ENCODE data around the gene COL8A1.

The COL8A1 gene

GRCh38 chr3:99776516-99777209, 138.3 kb downstream of the COL8A1 start:
- DNase-seq = no peak
- H3K4me1 ChIP-seq (ENCODE audit: control insufficient read depth, insufficient read depth, low read length, poor library complexity, severe bottlenecking) = no peaks in the 10 kb centered on the region
- no peak overlapping the region for H3K27ac ChIP-seq (ENCODE audit: insufficient read depth, low read length, poor library complexity, severe bottlenecking)
- no peaks in the 10 kb centered on the region for H3K27me3 ChIP-seq (replicated peaks; ENCODE audit: control insufficient read depth, insufficient read depth, low read length, poor library complexity, severe bottlenecking)
- no peaks in the 10 kb centered on the region for H3K9me3 ChIP-seq (ENCODE audit: control insufficient read depth, low read length)
- H3K4me3 ChIP-seq (ENCODE audit: insufficient read depth, low read depth, low read length, poor library complexity, severe bottlenecking) = no peak overlapping the region
- no peaks in the 10 kb centered on the region for H3K36me3 ChIP-seq (ENCODE audit: control insufficient read depth, insufficient read depth, low read length)

DNA sequence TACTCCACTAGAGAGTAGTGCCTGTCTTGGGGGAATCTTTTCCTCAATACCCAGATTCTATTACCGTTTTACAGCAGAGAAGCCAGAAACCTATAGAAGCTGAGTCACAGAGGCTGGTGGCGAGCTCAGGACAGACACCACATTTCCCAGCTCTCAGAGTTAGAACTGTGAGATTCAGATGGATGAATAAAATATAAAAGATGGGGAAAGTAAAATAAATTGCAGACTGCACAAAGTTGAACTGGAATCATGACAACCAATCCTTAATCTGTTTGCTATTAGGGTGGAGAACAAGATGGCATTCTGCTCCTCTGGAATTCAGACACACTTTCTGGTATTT, 138.8 kb downstream of the COL8A1 start:
- Histone ChIP-seq H3K36me3 (ENCODE audit: control insufficient read depth, insufficient read depth, low read length) (no peaks in the 10 kb centered on the region), H3K27ac (ENCODE audit: insufficient read depth, low read length, poor library complexity, severe bottlenecking) (no peak overlapping the region), H3K27me3 (replicated peaks; ENCODE audit: control insufficient read depth, insufficient read depth, low read length, poor library complexity, severe bottlenecking) (no peaks in the 10 kb centered on the region), H3K4me1 (ENCODE audit: control insufficient read depth, insufficient read depth, low read length, poor library complexity, severe bottlenecking) (no peaks in the 10 kb centered on the region), H3K9me3 (ENCODE audit: control insufficient read depth, low read length) (no peaks in the 10 kb centered on the region), H3K4me3 (ENCODE audit: insufficient read depth, low read depth, low read length, poor library complexity, severe bottlenecking) (no peak overlapping the region)
- DNase-seq = no peak

GRCh38 chr3:99777708-99778107, 139.3 kb downstream of the COL8A1 start:
- H3K4me3 ChIP-seq (ENCODE audit: insufficient read depth, low read depth, low read length, poor library complexity, severe bottlenecking) = no peak overlapping the region
- H3K27me3 ChIP-seq (replicated peaks; ENCODE audit: control insufficient read depth, insufficient read depth, low read length, poor library complexity, severe bottlenecking) = no peaks in the 10 kb centered on the region
- H3K36me3 ChIP-seq (ENCODE audit: control insufficient read depth, insufficient read depth, low read length) = no peaks in the 10 kb centered on the region
- H3K4me1 ChIP-seq (ENCODE audit: control insufficient read depth, insufficient read depth, low read length, poor library complexity, severe bottlenecking) = no peaks in the 10 kb centered on the region
- H3K27ac ChIP-seq (ENCODE audit: insufficient read depth, low read length, poor library complexity, severe bottlenecking) = no peak overlapping the region
- H3K9me3 ChIP-seq (ENCODE audit: control insufficient read depth, low read length) = no peaks in the 10 kb centered on the region
- DNase-seq = no peak

GRCh38 chr3:99780749-99781148, 142.4 kb downstream of the COL8A1 start:
- no peak overlapping the region for H3K4me3 ChIP-seq (ENCODE audit: insufficient read depth, low read depth, low read length, poor library complexity, severe bottlenecking)
- H3K36me3 ChIP-seq (ENCODE audit: control insufficient read depth, insufficient read depth, low read length) = no peaks in the 10 kb centered on the region
- no peak overlapping the region for H3K27ac ChIP-seq (ENCODE audit: insufficient read depth, low read length, poor library complexity, severe bottlenecking)
- H3K4me1 ChIP-seq (ENCODE audit: control insufficient read depth, insufficient read depth, low read length, poor library complexity, severe bottlenecking) = no peaks in the 10 kb centered on the region
- no peaks in the 10 kb centered on the region for H3K27me3 ChIP-seq (replicated peaks; ENCODE audit: control insufficient read depth, insufficient read depth, low read length, poor library complexity, severe bottlenecking)
- no peaks in the 10 kb centered on the region for H3K9me3 ChIP-seq (ENCODE audit: control insufficient read depth, low read length)
- DNase-seq = no peak

GRCh38 chr3:99781761-99782160, 143.4 kb downstream of the COL8A1 start:
- no peak overlapping the region for H3K4me3 ChIP-seq (ENCODE audit: insufficient read depth, low read depth, low read length, poor library complexity, severe bottlenecking)
- H3K36me3 ChIP-seq (ENCODE audit: control insufficient read depth, insufficient read depth, low read length) = no peaks in the 10 kb centered on the region
- H3K4me1 ChIP-seq (ENCODE audit: control insufficient read depth, insufficient read depth, low read length, poor library complexity, severe bottlenecking) = no peaks in the 10 kb centered on the region
- no peaks in the 10 kb centered on the region for H3K27me3 ChIP-seq (replicated peaks; ENCODE audit: control insufficient read depth, insufficient read depth, low read length, poor library complexity, severe bottlenecking)
- DNase-seq = no peak
- H3K27ac ChIP-seq (ENCODE audit: insufficient read depth, low read length, poor library complexity, severe bottlenecking) = no peak overlapping the region
- H3K9me3 ChIP-seq (ENCODE audit: control insufficient read depth, low read length) = no peaks in the 10 kb centered on the region

GRCh38 chr3:99783011-99783573, 144.7 kb downstream of the COL8A1 start:
- Histone ChIP-seq H3K27ac (ENCODE audit: insufficient read depth, low read length, poor library complexity, severe bottlenecking) (no peak overlapping the region), H3K27me3 (replicated peaks; ENCODE audit: control insufficient read depth, insufficient read depth, low read length, poor library complexity, severe bottlenecking) (no peaks in the 10 kb centered on the region), H3K9me3 (ENCODE audit: control insufficient read depth, low read length) (no peaks in the 10 kb centered on the region), H3K36me3 (ENCODE audit: control insufficient read depth, insufficient read depth, low read length) (no peaks in the 10 kb centered on the region), H3K4me1 (ENCODE audit: control insufficient read depth, insufficient read depth, low read length, poor library complexity, severe bottlenecking) (no peaks in the 10 kb centered on the region), H3K4me3 (ENCODE audit: insufficient read depth, low read depth, low read length, poor library complexity, severe bottlenecking) (no peak overlapping the region)
- no peak for DNase-seq

GRCh38 chr3:99789011-99789721, 150.8 kb downstream of the COL8A1 start:
- Histone ChIP-seq H3K4me3 (ENCODE audit: insufficient read depth, low read depth, low read length, poor library complexity, severe bottlenecking) (no peak overlapping the region), H3K27ac (ENCODE audit: insufficient read depth, low read length, poor library complexity, severe bottlenecking) (no peak overlapping the region), H3K9me3 (ENCODE audit: control insufficient read depth, low read length) (no peaks in the 10 kb centered on the region), H3K4me1 (ENCODE audit: control insufficient read depth, insufficient read depth, low read length, poor library complexity, severe bottlenecking) (no peaks in the 10 kb centered on the region), H3K27me3 (replicated peaks; ENCODE audit: control insufficient read depth, insufficient read depth, low read length, poor library complexity, severe bottlenecking) (no peaks in the 10 kb centered on the region), H3K36me3 (ENCODE audit: control insufficient read depth, insufficient read depth, low read length) (no peaks in the 10 kb centered on the region)
- no peak for DNase-seq

DNA sequence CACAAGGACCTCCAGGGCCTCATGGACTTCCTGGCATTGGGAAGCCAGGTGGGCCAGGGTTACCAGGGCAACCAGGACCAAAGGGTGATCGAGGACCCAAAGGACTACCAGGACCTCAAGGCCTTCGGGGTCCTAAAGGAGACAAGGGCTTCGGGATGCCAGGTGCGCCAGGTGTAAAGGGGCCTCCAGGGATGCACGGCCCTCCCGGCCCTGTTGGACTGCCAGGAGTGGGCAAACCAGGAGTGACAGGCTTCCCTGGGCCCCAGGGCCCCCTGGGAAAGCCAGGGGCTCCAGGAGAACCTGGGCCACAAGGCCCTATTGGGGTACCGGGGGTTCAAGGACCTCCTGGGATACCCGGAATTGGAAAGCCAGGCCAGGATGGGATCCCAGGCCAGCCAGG, 156.1 kb downstream of the COL8A1 start:
- H3K4me3 ChIP-seq (ENCODE audit: insufficient read depth, low read depth, low read length, poor library complexity, severe bottlenecking) = no peak overlapping the region
- H3K27me3 ChIP-seq (replicated peaks; ENCODE audit: control insufficient read depth, insufficient read depth, low read length, poor library complexity, severe bottlenecking) = no peaks in the 10 kb centered on the region
- no peak for DNase-seq
- no peaks in the 10 kb centered on the region for H3K9me3 ChIP-seq (ENCODE audit: control insufficient read depth, low read length)
- no peaks in the 10 kb centered on the region for H3K4me1 ChIP-seq (ENCODE audit: control insufficient read depth, insufficient read depth, low read length, poor library complexity, severe bottlenecking)
- H3K36me3 ChIP-seq (ENCODE audit: control insufficient read depth, insufficient read depth, low read length) = no peaks in the 10 kb centered on the region
- H3K27ac ChIP-seq (ENCODE audit: insufficient read depth, low read length, poor library complexity, severe bottlenecking) = no peak overlapping the region

GRCh38 chr3:99795573-99795972, 157.2 kb downstream of the COL8A1 start:
- no peak overlapping the region for H3K4me3 ChIP-seq (ENCODE audit: insufficient read depth, low read depth, low read length, poor library complexity, severe bottlenecking)
- H3K4me1 ChIP-seq (ENCODE audit: control insufficient read depth, insufficient read depth, low read length, poor library complexity, severe bottlenecking) = no peaks in the 10 kb centered on the region
- no peak for DNase-seq
- no peaks in the 10 kb centered on the region for H3K27me3 ChIP-seq (replicated peaks; ENCODE audit: control insufficient read depth, insufficient read depth, low read length, poor library complexity, severe bottlenecking)
- no peaks in the 10 kb centered on the region for H3K9me3 ChIP-seq (ENCODE audit: control insufficient read depth, low read length)
- H3K36me3 ChIP-seq (ENCODE audit: control insufficient read depth, insufficient read depth, low read length) = no peaks in the 10 kb centered on the region
- H3K27ac ChIP-seq (ENCODE audit: insufficient read depth, low read length, poor library complexity, severe bottlenecking) = no peak overlapping the region

- no peak overlapping the region for H3K27ac ChIP-seq (ENCODE audit: insufficient read depth, low read length, poor library complexity, severe bottlenecking)
- H3K4me1 ChIP-seq (ENCODE audit: control insufficient read depth, insufficient read depth, low read length, poor library complexity, severe bottlenecking) = no peaks in the 10 kb centered on the region
- no peak for DNase-seq
- no peaks in the 10 kb centered on the region for H3K36me3 ChIP-seq (ENCODE audit: control insufficient read depth, insufficient read depth, low read length)
- H3K9me3 ChIP-seq (ENCODE audit: control insufficient read depth, low read length) = no peaks in the 10 kb centered on the region
- H3K27me3 ChIP-seq (replicated peaks; ENCODE audit: control insufficient read depth, insufficient read depth, low read length, poor library complexity, severe bottlenecking) = no peaks in the 10 kb centered on the region
- H3K4me3 ChIP-seq (ENCODE audit: insufficient read depth, low read depth, low read length, poor library complexity, severe bottlenecking) = no peak overlapping the region
These were observed 161.0 kb downstream of the COL8A1 start for GRCh38 chr3:99799422-99799821.
